DMS79 (cell line): ENCODE data around the gene XXYLT1.
A peak's percentile ranks its signal among the peaks of the same experiment; 100 is the strongest.
"Not testable (repeated sequence)": the region's sequence is repeated elsewhere in the genome, so short reads cannot be mapped to it uniquely, and the experiment has no call there.

Source experiments
- DNase-seq: peaks from one replicate; lab custom pipeline; 2025; lab: John Stamatoyannopoulos, UW

The XXYLT1 gene

DNA sequence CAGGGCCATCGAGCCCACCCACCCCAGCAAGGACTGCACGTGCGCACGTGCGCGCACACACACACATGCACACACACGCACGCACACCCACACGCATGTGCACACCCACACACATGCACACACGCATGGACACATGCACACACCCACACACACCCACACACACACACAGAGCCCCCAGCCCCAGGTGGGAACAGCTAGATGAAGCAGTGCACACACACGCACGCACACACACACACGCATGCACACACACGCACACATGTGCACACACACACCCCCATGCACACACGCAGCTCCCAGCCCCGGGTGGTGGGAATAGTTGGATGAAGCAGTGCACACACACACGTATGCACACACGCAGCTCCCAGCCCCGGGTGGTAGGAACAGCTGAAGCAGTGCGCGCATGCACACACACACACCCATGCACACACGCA, 158.6 kb downstream of the XXYLT1 start:
- no peak for DNase-seq

GRCh38 chr3:195111766-195112165, 159.2 kb downstream of the XXYLT1 start:
- DNase-seq = no peak

GRCh38 chr3:195111319-195111705, 159.6 kb downstream of the XXYLT1 start:
- DNase-seq = no peak

- no peak for DNase-seq
Measured at GRCh38 chr3:195110647-195111318, 160.2 kb downstream of the XXYLT1 start.

- DNase-seq = no peak
Measured at GRCh38 chr3:195109098-195109657, 161.8 kb downstream of the XXYLT1 start.

DNA sequence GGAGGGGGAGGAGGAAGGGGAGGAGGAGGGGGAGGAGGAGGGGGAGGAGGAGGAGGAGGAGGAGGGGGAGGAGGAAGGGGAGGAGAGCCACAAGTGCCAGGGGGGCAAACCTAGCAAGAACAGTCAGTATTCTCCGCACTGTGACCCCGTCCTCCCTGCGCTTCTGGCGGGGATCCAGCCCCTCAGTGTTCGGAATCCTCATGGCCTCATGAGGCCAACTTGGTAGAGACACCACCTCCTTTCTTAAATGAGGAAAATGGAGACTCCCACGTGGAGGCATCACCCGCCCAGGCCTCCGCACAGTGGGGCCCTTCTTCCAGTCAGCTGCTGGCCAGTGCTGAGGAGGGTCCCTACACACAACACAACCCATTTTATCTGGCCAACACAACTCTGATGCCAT, 163.4 kb downstream of the XXYLT1 start:
- DNase-seq = no peak

DNA sequence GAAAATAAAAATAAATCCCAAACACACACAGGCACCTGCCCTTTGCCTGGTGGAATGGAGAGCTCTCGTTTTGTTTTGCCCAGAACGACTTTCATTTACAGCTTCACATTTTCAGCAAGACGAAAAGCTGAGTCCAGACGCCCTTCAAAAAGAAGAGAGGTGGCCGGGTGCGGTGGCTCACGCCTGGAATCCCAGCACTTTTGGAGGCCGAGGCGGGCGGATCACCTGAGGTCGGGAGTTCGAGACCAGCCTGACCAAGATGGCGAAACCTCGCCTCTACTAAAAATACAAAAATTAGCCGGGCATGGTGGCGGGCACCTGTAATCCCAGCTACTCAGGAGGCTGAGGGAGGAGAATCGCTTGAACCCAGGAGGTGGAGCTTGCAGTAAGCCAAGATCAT, 163.9 kb downstream of the XXYLT1 start:
- not testable (repeated sequence) for DNase-seq

DNA sequence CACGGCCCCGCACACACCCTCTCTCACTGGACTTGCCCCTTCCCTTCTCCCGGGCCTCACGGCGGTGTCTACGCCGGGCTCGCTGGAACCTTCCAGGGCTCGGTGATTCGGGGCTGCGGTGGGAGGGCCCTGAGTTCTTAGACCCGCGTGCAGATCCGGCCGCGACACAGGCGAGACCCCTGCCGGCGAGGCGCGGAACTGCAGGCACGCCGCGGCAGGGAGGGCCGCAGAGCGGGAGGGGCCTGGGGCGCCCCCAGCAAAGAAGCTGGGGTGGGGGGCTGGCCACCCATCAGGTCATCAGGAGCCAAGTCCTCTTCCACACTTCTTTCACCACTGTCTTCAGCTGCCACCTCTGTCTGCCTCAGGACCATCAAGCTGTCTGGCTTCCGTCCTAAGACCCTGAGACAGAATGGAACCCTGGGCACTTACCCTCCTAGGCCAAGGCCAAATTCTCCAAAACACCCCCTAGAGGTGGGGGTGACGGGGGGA, 164.5 kb downstream of the XXYLT1 start:
- peak; percentile 52 for DNase-seq

GRCh38 chr3:195105841-195106417, 165.0 kb downstream of the XXYLT1 start:
- no peak for DNase-seq

DNA sequence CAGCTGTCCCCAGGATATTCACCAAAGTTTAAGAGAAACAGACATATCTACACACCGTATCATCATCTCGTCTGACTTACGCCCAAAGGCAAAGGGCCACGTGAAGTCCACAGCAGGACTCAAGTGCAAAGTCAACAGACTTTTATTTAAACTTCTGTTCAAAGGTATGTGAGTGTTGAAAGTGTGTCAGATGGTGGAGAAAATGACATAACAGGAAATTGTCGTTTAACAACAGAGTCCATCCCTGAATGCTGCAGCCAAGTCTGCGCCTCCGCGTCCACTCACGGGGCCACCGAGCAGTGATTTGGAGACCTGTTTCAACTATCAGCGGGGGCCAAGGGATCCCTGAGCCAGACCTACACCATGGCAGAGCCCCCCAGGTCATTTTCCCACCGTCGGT, 165.6 kb downstream of the XXYLT1 start:
- DNase-seq = no peak

GRCh38 chr3:195104340-195104739, 166.6 kb downstream of the XXYLT1 start:
- DNase-seq = no peak

DNA sequence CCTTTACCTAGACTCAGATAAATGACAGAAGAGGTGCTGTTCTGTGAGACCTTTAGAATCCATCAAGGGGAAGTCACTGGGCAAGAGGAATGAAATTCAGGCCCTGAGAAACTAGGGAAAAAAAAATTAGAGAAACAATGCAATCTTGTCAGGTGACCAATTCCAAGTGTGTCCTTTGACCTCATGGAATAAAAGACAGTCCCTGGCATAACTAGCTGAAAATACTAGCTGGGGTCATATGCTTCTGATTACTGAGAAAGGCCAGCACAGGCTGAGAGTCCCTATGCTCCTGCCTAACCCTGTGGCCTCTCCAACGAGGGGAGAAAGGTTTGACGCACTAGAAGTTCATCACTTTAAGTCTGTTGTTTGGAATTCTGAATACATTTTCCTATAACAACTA, 167.3 kb downstream of the XXYLT1 start:
- no peak for DNase-seq

DNA sequence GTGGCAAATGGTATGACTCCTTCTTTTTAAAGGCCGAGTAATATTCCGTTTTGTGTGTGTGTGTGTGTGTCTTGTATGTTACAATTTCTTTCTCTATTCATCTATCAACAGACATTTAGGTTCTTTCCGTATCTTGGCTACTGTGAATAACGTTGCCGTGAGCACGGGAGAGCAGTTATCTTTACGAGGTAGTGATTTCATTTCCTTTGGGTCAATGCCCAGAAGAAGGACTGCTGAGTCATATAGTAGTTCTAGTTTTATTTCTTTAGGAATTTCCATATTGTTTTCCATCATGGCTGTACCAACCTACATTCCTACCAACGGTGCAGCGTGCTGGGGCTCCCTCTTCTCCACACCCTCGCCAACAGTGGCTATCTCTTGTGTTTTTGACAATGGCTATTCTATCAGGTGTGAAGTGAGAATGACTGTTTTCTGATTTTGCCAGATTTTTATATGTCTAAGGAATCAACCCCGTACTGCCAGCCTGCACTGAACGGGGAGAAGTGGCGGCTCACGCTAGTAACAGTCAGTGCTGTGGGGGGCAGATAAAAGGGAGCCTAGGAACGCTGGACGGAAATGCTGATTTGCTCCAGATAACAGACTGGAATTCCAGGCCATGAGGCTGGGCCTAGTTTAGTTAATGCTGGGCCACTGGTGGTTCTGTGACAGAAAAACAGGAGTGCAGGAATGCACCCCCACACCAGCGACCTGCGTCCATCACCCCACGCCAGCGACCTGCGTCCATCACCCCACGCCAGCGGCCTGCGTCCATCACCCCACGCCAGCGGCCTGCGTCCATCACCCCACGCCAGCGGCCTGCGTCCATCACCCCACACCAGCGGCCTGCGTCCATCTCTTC, 168.1 kb downstream of the XXYLT1 start:
- DNase-seq = no peak

GRCh38 chr3:195101927-195102608, 168.9 kb downstream of the XXYLT1 start:
- no peak for DNase-seq

GRCh38 chr3:195101001-195101583, 169.9 kb downstream of the XXYLT1 start:
- DNase-seq = peak; percentile 9

DNA sequence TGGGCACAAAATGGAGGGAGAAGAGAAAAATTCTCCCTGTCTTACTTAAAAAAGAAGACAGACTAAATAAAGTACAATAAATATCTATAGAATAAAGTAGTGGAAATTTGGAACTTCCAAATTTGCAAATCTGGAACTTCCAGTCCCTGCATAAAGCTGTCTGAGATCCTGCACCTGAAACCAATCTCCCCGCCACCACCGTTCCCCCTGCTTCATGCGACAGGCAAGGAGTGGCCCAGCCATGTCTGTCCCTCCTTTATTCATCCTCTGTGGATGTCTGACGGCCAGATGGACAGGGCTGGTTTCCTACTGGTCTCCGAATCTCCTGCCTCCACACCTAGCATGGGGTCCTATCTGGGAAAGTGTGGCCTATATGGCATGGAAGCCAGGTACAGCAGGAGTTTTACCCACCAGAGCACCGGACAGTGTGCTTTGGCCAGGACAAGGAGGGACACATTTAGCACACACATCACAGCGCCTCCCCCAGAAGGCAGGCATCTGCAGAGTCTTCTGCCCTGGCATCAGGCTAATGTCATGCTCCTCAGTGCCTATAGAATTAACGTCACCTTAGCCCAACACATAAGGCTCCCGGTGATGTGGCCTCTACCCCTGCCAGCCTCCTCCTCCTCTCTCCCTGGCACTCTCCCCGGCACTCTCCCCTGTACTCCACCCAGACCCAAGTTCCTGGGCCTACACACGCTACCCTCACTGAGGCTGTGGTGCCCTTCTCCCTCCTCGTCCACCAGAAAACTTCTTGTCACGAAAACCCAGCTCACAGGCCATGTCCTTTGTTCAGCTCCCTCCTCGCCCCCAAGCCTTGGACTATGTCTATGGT, 170.8 kb downstream of the XXYLT1 start:
- no peak for DNase-seq

DNA sequence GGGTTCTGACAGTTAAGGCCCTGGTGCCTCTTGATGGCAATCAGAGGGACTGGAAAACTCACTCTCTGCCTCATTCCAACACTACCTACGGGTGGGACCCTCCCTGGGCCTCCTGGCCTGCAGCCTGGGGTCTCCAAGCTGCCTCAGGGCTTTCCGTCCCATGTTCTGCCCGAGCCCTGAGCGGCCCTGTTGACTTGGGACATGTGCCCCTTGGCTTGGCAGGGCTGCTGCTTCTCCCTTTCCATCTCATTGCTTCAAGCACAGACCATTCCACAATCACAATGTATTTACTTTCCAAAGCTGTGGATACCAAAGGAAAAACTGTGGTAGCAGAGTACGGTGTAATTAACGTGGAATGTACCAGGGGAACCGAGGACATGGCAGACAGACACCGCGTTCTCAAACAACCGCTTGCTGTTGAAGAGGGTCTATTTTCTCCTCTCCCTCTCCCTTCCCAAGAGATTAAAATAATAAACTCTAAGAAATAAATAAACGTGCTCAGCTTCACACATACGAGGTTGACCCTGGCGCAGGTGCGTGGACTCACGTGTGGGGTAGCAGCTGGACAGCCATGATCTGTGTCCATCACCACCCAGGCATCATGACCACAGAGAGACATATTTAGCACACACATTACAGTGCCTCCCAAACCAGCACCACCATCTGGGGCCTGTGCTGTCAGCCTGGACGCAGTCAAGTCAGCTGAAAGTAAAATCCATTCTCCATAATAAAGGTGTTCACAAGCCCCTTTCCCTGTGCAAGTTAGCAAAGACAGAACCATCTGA, 172.0 kb downstream of the XXYLT1 start:
- DNase-seq = no peak

GRCh38 chr3:195097331-195098255, 173.4 kb downstream of the XXYLT1 start:
- no peak for DNase-seq
